Measurements from ENCODE around the gene CASP9. TPM values are rescaled to one million over a fixed set of nuclear protein-coding genes. Genes with fewer than 3 reads are reported as not detected.
"Not testable (repeated sequence)": the region's sequence is repeated elsewhere in the genome, so short reads cannot be mapped to it uniquely, and the experiment has no call there.

CASP9 gene
- total and polyA plus RNA-seq, 2 donors, result 9.3 to 15.4 TPM

GRCh38 chr1:15482455-15482854 lies 41.6 kb downstream of the CASP9 start:
- WGBS, result 95% methylated on average over 6 of the region's 6 CpGs
- not testable (repeated sequence) for H3K36me3 ChIP-seq (ENCODE audit: insufficient read depth); H3K4me1 ChIP-seq (ENCODE audit: insufficient read depth); DNase-seq (ENCODE audit: extremely low spot score); H3K4me3 ChIP-seq (ENCODE audit: low read depth, low read length); H3K27ac ChIP-seq (ENCODE audit: low read depth)

GRCh38 chr1:15479654-15480347 lies 44.2 kb downstream of the CASP9 start:
- Histone ChIP-seq H3K4me3 (ENCODE audit: low read depth, low read length) (no peak overlapping the region), H3K27ac (ENCODE audit: low read depth) (no peak overlapping the region), H3K36me3 (ENCODE audit: insufficient read depth) (no peaks in the 10 kb centered on the region), H3K4me1 (ENCODE audit: insufficient read depth) (no peaks in the 10 kb centered on the region)
- 95% methylated on average over 11 of the region's 11 CpGs for WGBS
- DNase-seq (ENCODE audit: extremely low spot score), result no peak

- no peak overlapping the region for H3K4me3 ChIP-seq (ENCODE audit: low read depth, low read length)
- DNase-seq (ENCODE audit: extremely low spot score), result no peak
- H3K27ac ChIP-seq (ENCODE audit: low read depth), result no peak overlapping the region
- H3K36me3 ChIP-seq (ENCODE audit: insufficient read depth), result no peaks in the 10 kb centered on the region
- H3K4me1 ChIP-seq (ENCODE audit: insufficient read depth), result no peaks in the 10 kb centered on the region
- 73% methylated on average over 5 of the region's 5 CpGs for WGBS
Observed at GRCh38 chr1:15477646-15478212, 46.3 kb downstream of the CASP9 start.

- 90% methylated on average over 3 of the region's 3 CpGs for WGBS
- Histone ChIP-seq H3K4me1 (ENCODE audit: insufficient read depth) (no peaks in the 10 kb centered on the region), H3K4me3 (ENCODE audit: low read depth, low read length) (no peak overlapping the region), H3K36me3 (ENCODE audit: insufficient read depth) (no peaks in the 10 kb centered on the region), H3K27ac (ENCODE audit: low read depth) (no peak overlapping the region)
- DNase-seq (ENCODE audit: extremely low spot score), result no peak
Observed at GRCh38 chr1:15476927-15477326, 47.1 kb downstream of the CASP9 start.

- Histone ChIP-seq H3K4me1 (ENCODE audit: insufficient read depth) (no peaks in the 10 kb centered on the region), H3K4me3 (ENCODE audit: low read depth, low read length) (no peak within 1 kb of the TSS), H3K27ac (ENCODE audit: low read depth) (no peak within 1 kb of the TSS), H3K36me3 (ENCODE audit: insufficient read depth) (no peaks in the 10 kb centered on the region)
- peak; percentile 50 for DNase-seq (ENCODE audit: extremely low spot score)
- 47% methylated on average over 5 of the region's 5 CpGs for WGBS
Observed at GRCh38 chr1:15475752-15476314, 48.2 kb downstream of the CASP9 start, which contains the start of gene CELA2B. CELA2B (plus strand) TSS chr1:15476104; CDS start chr1:15476126, 22 bp downstream.

- H3K36me3 ChIP-seq (ENCODE audit: insufficient read depth), result no peaks in the 10 kb centered on the region
- no peak overlapping the region for H3K27ac ChIP-seq (ENCODE audit: low read depth)
- DNase-seq (ENCODE audit: extremely low spot score), result no peak
- WGBS, result 88% methylated on average over 11 of the region's 11 CpGs
- no peaks in the 10 kb centered on the region for H3K4me1 ChIP-seq (ENCODE audit: insufficient read depth)
- H3K4me3 ChIP-seq (ENCODE audit: low read depth, low read length), result no peak overlapping the region
Observed at GRCh38 chr1:15472587-15472986, 51.4 kb downstream of the CASP9 start.

GRCh38 chr1:15471723-15472122 lies 52.3 kb downstream of the CASP9 start:
- not testable (repeated sequence) for DNase-seq (ENCODE audit: extremely low spot score); H3K4me3 ChIP-seq (ENCODE audit: low read depth, low read length); H3K4me1 ChIP-seq (ENCODE audit: insufficient read depth); H3K27ac ChIP-seq (ENCODE audit: low read depth); H3K36me3 ChIP-seq (ENCODE audit: insufficient read depth)
- 86% methylated on average over 6 of the region's 6 CpGs for WGBS

- not testable (repeated sequence) for H3K27ac ChIP-seq (ENCODE audit: low read depth); H3K4me3 ChIP-seq (ENCODE audit: low read depth, low read length); H3K36me3 ChIP-seq (ENCODE audit: insufficient read depth); H3K4me1 ChIP-seq (ENCODE audit: insufficient read depth); DNase-seq (ENCODE audit: extremely low spot score)
- WGBS, result 92% methylated on average over 5 of the region's 5 CpGs
Observed at GRCh38 chr1:15471067-15471466, 52.9 kb downstream of the CASP9 start.

- H3K36me3 ChIP-seq (ENCODE audit: insufficient read depth); H3K4me3 ChIP-seq (ENCODE audit: low read depth, low read length); H3K4me1 ChIP-seq (ENCODE audit: insufficient read depth); H3K27ac ChIP-seq (ENCODE audit: low read depth); DNase-seq (ENCODE audit: extremely low spot score): not testable (repeated sequence)
- WGBS, result 87% methylated on average over 9 of the region's 9 CpGs
Observed at GRCh38 chr1:15469821-15470448, 54.1 kb downstream of the CASP9 start.

- DNase-seq (ENCODE audit: extremely low spot score), result no peak
- 73% methylated on average over 3 of the region's 3 CpGs for WGBS
- Histone ChIP-seq H3K27ac (ENCODE audit: low read depth) (no peak overlapping the region), H3K4me1 (ENCODE audit: insufficient read depth) (no peaks in the 10 kb centered on the region), H3K4me3 (ENCODE audit: low read depth, low read length) (no peak overlapping the region), H3K36me3 (ENCODE audit: insufficient read depth) (no peaks in the 10 kb centered on the region)
Observed at GRCh38 chr1:15469361-15469760, 54.7 kb downstream of the CASP9 start.

GRCh38 chr1:15468145-15468544 lies 55.9 kb downstream of the CASP9 start:
- no peaks in the 10 kb centered on the region for H3K4me1 ChIP-seq (ENCODE audit: insufficient read depth)
- DNase-seq (ENCODE audit: extremely low spot score), result no peak
- no peak overlapping the region for H3K4me3 ChIP-seq (ENCODE audit: low read depth, low read length)
- H3K27ac ChIP-seq (ENCODE audit: low read depth), result no peak overlapping the region
- H3K36me3 ChIP-seq (ENCODE audit: insufficient read depth), result no peaks in the 10 kb centered on the region

GRCh38 chr1:15466955-15467625 lies 56.9 kb downstream of the CASP9 start:
- DNase-seq (ENCODE audit: extremely low spot score); H3K27ac ChIP-seq (ENCODE audit: low read depth); H3K36me3 ChIP-seq (ENCODE audit: insufficient read depth); H3K4me1 ChIP-seq (ENCODE audit: insufficient read depth); H3K4me3 ChIP-seq (ENCODE audit: low read depth, low read length): not testable (repeated sequence)
- WGBS, result 91% methylated on average over 22 of the region's 22 CpGs

- no peaks in the 10 kb centered on the region for H3K36me3 ChIP-seq (ENCODE audit: insufficient read depth)
- no peak overlapping the region for H3K27ac ChIP-seq (ENCODE audit: low read depth)
- H3K4me1 ChIP-seq (ENCODE audit: insufficient read depth), result no peaks in the 10 kb centered on the region
- no peak for DNase-seq (ENCODE audit: extremely low spot score)
- 77% methylated on average over 7 of the region's 7 CpGs for WGBS
- no peak overlapping the region for H3K4me3 ChIP-seq (ENCODE audit: low read depth, low read length)
Observed at GRCh38 chr1:15465674-15466073, 58.3 kb downstream of the CASP9 start.

Data from urinary bladder (tissue), 4 donors.